ENCODE measurements around the gene PGGT1B.

- TF ChIP-seq CBX5 (IDR thresholded peaks at IDR 0.05; ENCODE audit: low read depth, low read length) (no peak), CTCF (IDR thresholded peaks at IDR 0.05; ENCODE audit: control extremely low read depth in 1 of 3, insufficient read depth in 1 of 3, low read depth in 1 of 3, low read length in 3 of 3) (no peak), POLR2AphosphoS5 (IDR thresholded peaks at IDR 0.05; ENCODE audit: low read depth, low read length) (no peak), RFX5 (IDR thresholded peaks at IDR 0.05; ENCODE audit: borderline replicate concordance, low read depth, low read length) (no peak), ATF3 (IDR thresholded peaks at IDR 0.05; ENCODE audit: insufficient read depth, low read depth, low read length) (no peak), CEBPB (IDR thresholded peaks at IDR 0.05; ENCODE audit: low read depth, low read length) (no peak), RXRA (IDR thresholded peaks at IDR 0.05; ENCODE audit: insufficient read depth, low read depth, low read length) (no peak), SIRT6 (IDR thresholded peaks at IDR 0.05; ENCODE audit: low read length) (no peak), TAF1 (IDR thresholded peaks at IDR 0.05; ENCODE audit: low read depth, low read length) (no peak), EZH2 (IDR thresholded peaks at IDR 0.05; ENCODE audit: low read depth, low read length, severe bottlenecking) (no peak), CHD7 (IDR thresholded peaks at IDR 0.05; ENCODE audit: insufficient replicate concordance, low read length) (no peak), TBP (IDR thresholded peaks at IDR 0.05; ENCODE audit: low read depth, low read length) (no peak), CHD1 (IDR thresholded peaks at IDR 0.05; ENCODE audit: low read depth, low read length) (no peak), SIN3A (conservative IDR thresholded peaks at IDR 0.05 in 1 of 2, IDR thresholded peaks at IDR 0.05 in 1 of 2; ENCODE audit: low read depth in 1 of 2, low read length in 2 of 2) (no peak)
These were observed 4.9 kb upstream of the PGGT1B start for GRCh38 chr5:115267617-115268016.

Measured in H1 (cell line).